GM12878 (cell line): ENCODE measurements around the gene RRM2. TPM values are rescaled to one million over a fixed set of nuclear protein-coding genes. Genes with fewer than 3 reads are reported as not detected.

Experiments used
- ATAC-seq: fragments of 200-7000 bp; cut with Tn5 transposase; 3 replicates; pipeline ENCODE4 v1.9.1; 2020; ENCODE audit warnings: mild to moderate bottlenecking, moderate library complexity
- BruUV-seq: library from RNA; stranded (reverse); fragments of 400-500 nt; replicated peaks from 2 replicates; lab custom pipeline; 2021; lab: Mats Ljungman, UMichigan
- CTCF ChIA-PET: fragments of 300-600 bp; sonication (Branson Sonifier 250); formaldehyde crosslinking; extraction: SDS; loops from one replicate; lab custom pipeline; 2021; ENCODE audit warnings: inconsistent platforms; lab: Yijun Ruan, JAX
- POLR2A ChIA-PET: fragments of 350-600 bp; formaldehyde crosslinking; extraction: SDS; loops from one replicate; lab custom pipeline; 2021; ENCODE audit warnings: inconsistent platforms; lab: Charles Lee
- RAD21 ChIA-PET: fragments of 300-600 bp; sonication (Branson Sonifier 250); formaldehyde crosslinking; loops from one replicate; lab custom pipeline; 2023; ENCODE audit warnings: antibody characterized with exemption; ENCODE audit not compliant: unreplicated experiment; lab: Charles Lee
- SMC1A ChIA-PET: fragments of 300-600 bp; sonication (Branson Sonifier 250); formaldehyde crosslinking; loops from one replicate; lab custom pipeline; 2023; ENCODE audit not compliant: unreplicated experiment, uncharacterized antibody; lab: Charles Lee
- DNase-seq: peaks from one replicate; pipeline ENCODE4 v3.0.0-alpha.2; 2011; ENCODE audit warnings: low read depth, low spot score
- FAIRE-seq: peaks from 3 replicates; lab custom pipeline; 2011; peaks lifted over from hg19 to GRCh38; lab: Jason Lieb, UNC
- H2AFZ ChIP-seq: 2 replicates; pipeline ENCODE4 v1.6.0; 2011; ENCODE audit warnings: low read depth, low read length, control low read depth; ENCODE audit not compliant: control insufficient read depth
- H3K27ac ChIP-seq: 2 replicates; pipeline ENCODE4 v1.5.1; 2011; ENCODE audit warnings: control low read depth; ENCODE audit not compliant: control insufficient read depth, insufficient read depth
- H3K27me3 ChIP-seq, 2 experiments: replicated peaks in 1 of 2; 2 replicates each; pipeline versions ENCODE4 v1.6.0 to v1.6.1; 2011; ENCODE audit warnings: low read length in 1 of 2; ENCODE audit not compliant: control insufficient read depth in 2 of 2, insufficient read depth in 2 of 2
- H3K36me3 ChIP-seq, 2 experiments: 2 replicates each; pipeline ENCODE4 v1.5.1; 2011; ENCODE audit warnings: low read length in 1 of 2; ENCODE audit not compliant: control insufficient read depth in 2 of 2, insufficient read depth in 2 of 2
- H3K4me1 ChIP-seq: 2 replicates; pipeline ENCODE4 v1.6.1; 2011; ENCODE audit warnings: mild to moderate bottlenecking, low read length, moderate library complexity, mixed read lengths; ENCODE audit not compliant: control insufficient read depth, insufficient read depth
- H3K4me2 ChIP-seq: 2 replicates; pipeline ENCODE4 v1.6.0; 2011; ENCODE audit warnings: control low read depth; ENCODE audit not compliant: control insufficient read depth, insufficient read depth
- H3K4me3 ChIP-seq: fragments of 200-600 bp; sonication (generic); 2 replicates; pipeline ENCODE4 v1.5.1; 2016
- H3K79me2 ChIP-seq: 2 replicates; pipeline ENCODE4 v1.6.0; 2011; ENCODE audit warnings: low read length; ENCODE audit not compliant: control insufficient read depth, insufficient read depth
- H3K9ac ChIP-seq: 2 replicates; pipeline ENCODE4 v1.8.0; 2011; ENCODE audit warnings: low read length, control low read depth, mixed read lengths; ENCODE audit not compliant: control insufficient read depth, insufficient read depth
- H3K9me3 ChIP-seq: replicated peaks from 3 replicates; pipeline ENCODE4 v1.5.1; 2011; ENCODE audit warnings: mild to moderate bottlenecking, low read length; ENCODE audit not compliant: control insufficient read depth, insufficient read depth
- H4K20me1 ChIP-seq: 2 replicates; pipeline ENCODE4 v1.6.0; 2011; ENCODE audit not compliant: control insufficient read depth, insufficient read depth
- KLF5 ChIP-seq: fragments of 450-650 bp; IDR thresholded peaks from 2 replicates; pipeline ENCODE4 v1.6.1; 2014; ENCODE audit warnings: mild to moderate bottlenecking; ENCODE audit not compliant: partially characterized antibody
- PAX8 ChIP-seq: fragments of 450-650 bp; IDR thresholded peaks from 2 replicates; pipeline ENCODE4 v1.6.1; 2017; ENCODE audit warnings: mild to moderate bottlenecking, moderate library complexity
- SIN3A ChIP-seq: IDR thresholded peaks from 2 replicates; pipeline ENCODE4 v1.6.1; 2012; ENCODE audit warnings: low read depth, low read length, improper control_type of control experiment
- WGBS: methylation state at CpG from one replicate; pipeline ENCODE4 v1.1.6; 2016; ENCODE audit warnings: low lambda C conversion rate; ENCODE audit not compliant: insufficient replicate concordance, insufficient coverage; ENCODE audit errors: missing lambda C conversion rate; 5-methylcytosine and 5-hydroxymethylcytosine counted together
- in situ Hi-C: fragments of 300-500 bp; cut with MboI; formaldehyde crosslinking; loops from 9 replicates; pipeline ENCODE4 v1.14.3; 2018; ENCODE audit warnings: mixed read lengths
- intact Hi-C: fragments of 100-400 bp; cut with micrococcal nuclease; formaldehyde crosslinking; loops from one replicate; pipeline ENCODE4 v1.14.2; 2022; ENCODE audit not compliant: unreplicated experiment
- polyA plus RNA-seq, 11 experiments: library from polyadenylated mRNA; depleted of rRNA in 4 of 11; unstranded in 6 of 11; stranded (reverse) in 5 of 11; fragments of >200 nt; fragmentation: Nextera tagmentation in 4 of 11; fragmentation: Illumina TruSeq in 1 of 11; extraction: Ambion mirVana in 4 of 11; extraction: Trizol in 1 of 11; gene quantifications; 1 replicate in 1 of 11; 2 replicates in 10 of 11; pipeline versions ENCODE4 v1.2.1 to v1.2.3, GENCODE V29; 2011 to 2016; ENCODE audit warnings: inconsistent platforms in 2 of 11, missing spikeins in 2 of 11, low read depth in 1 of 11
- total RNA-seq, 4 experiments: library from RNA; depleted of rRNA in 3 of 4; stranded (reverse); fragments of >200 nt in 3 of 4; fragmentation: Illumina TruSeq in 1 of 4; extraction: Trizol in 1 of 4; gene quantifications; 2 replicates each; pipeline versions ENCODE4 v1.2.1 to v1.2.3, GENCODE V29; 2013 to 2021
- TF ChIP-seq, protein P1 (sequence below): fragments of 450-650 bp; IDR thresholded peaks from 2 replicates; pipeline ENCODE4 v1.6.1; 2016; ENCODE audit warnings: mild to moderate bottlenecking, moderate library complexity, borderline replicate concordance
- TF ChIP-seq, protein P2 (sequence below): fragments of 450-650 bp; IDR thresholded peaks from 2 replicates; pipeline ENCODE4 v1.6.1; 2017; ENCODE audit warnings: mild to moderate bottlenecking, moderate library complexity

RRM2 gene
- total and polyA plus RNA-seq, 10 of the 15 experiments (the other 5 are each of a cell fraction or from before 2014, with no cell fraction given), result 54.4 to 771 (median 159) TPM

DNA sequence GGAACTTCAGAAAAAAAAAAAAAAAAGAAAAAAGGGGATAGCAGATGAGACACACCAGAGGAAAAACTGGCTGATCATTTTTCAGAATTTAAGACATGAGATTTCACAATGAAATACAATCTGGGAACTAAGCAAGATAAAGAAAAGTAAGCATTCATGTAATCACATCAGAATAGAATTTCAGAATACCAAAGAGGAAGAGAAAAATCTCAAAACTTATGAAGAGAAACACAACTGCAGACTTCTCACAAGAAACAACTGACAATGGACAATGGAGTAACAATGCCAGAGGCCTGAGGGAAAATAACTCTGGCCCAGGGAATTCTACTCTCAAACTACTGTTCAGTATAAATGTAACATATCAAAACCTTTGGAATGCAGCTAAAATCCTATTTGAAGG, 13.2 kb upstream of the RRM2 start (continued):
- TF ChIP-seq, protein P1, sequence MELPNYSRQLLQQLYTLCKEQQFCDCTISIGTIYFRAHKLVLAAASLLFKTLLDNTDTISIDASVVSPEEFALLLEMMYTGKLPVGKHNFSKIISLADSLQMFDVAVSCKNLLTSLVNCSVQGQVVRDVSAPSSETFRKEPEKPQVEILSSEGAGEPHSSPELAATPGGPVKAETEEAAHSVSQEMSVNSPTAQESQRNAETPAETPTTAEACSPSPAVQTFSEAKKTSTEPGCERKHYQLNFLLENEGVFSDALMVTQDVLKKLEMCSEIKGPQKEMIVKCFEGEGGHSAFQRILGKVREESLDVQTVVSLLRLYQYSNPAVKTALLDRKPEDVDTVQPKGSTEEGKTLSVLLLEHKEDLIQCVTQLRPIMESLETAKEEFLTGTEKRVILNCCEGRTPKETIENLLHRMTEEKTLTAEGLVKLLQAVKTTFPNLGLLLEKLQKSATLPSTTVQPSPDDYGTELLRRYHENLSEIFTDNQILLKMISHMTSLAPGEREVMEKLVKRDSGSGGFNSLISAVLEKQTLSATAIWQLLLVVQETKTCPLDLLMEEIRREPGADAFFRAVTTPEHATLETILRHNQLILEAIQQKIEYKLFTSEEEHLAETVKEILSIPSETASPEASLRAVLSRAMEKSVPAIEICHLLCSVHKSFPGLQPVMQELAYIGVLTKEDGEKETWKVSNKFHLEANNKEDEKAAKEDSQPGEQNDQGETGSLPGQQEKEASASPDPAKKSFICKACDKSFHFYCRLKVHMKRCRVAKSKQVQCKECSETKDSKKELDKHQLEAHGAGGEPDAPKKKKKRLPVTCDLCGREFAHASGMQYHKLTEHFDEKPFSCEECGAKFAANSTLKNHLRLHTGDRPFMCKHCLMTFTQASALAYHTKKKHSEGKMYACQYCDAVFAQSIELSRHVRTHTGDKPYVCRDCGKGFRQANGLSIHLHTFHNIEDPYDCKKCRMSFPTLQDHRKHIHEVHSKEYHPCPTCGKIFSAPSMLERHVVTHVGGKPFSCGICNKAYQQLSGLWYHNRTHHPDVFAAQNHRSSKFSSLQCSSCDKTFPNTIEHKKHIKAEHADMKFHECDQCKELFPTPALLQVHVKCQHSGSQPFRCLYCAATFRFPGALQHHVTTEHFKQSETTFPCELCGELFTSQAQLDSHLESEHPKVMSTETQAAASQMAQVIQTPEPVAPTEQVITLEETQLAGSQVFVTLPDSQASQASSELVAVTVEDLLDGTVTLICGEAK, result no peak

DNA sequence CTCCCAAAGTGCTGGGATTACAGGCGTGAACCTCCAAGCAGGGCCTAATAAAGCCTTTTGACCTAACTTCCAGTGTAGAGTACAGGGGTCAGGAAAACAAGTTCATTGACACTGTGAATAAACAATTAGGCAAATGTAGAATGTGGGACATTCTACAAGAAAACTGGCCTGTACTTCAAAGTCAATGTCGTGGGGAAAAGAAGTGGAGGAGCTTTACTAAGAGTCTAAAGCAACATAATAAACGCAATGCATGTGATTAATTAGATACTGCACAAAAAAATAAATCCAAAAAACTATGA, 3.6 kb upstream of the RRM2 start:
- Histone ChIP-seq H4K20me1 (no peaks in the 10 kb centered on the region), H3K4me3 (no peak overlapping the region), H2AFZ (no peak overlapping the region), H3K4me2 (no peak overlapping the region), H3K27me3 (no peaks in the 10 kb centered on the region), H3K9me3 (no peaks in the 10 kb centered on the region), H3K36me3 (no peaks in the 10 kb centered on the region), H3K4me1 (no peaks in the 10 kb centered on the region; the same call in none of the 2 replicates), H3K79me2 (peaks cover 39% of the 10 kb centered on the region), H3K27ac (no peak overlapping the region), H3K9ac (no peak overlapping the region)
- DNase-seq (no peak), ATAC-seq (no peak), FAIRE-seq (no peak)
- RAD21 ChIA-PET, result interaction anchor here (0.9 to 4.6 kb wide), 7 partner anchors 22 to 291 kb away, joined by 3 to 41 read pairs (median 16); partner anchors contain the start of gene CYS1
- CTCF ChIA-PET, result interaction anchor here (1.3 to 3.4 kb wide), 10 partner anchors 15 to 326 kb away, joined by 3 to 29 read pairs (median 12); no protein-coding TSS in a partner anchor
- in situ Hi-C loops, result no loop called here
- TF ChIP-seq KLF5 (no peak), PAX8 (no peak), SIN3A (no peak)
- TF ChIP-seq, protein P2, sequence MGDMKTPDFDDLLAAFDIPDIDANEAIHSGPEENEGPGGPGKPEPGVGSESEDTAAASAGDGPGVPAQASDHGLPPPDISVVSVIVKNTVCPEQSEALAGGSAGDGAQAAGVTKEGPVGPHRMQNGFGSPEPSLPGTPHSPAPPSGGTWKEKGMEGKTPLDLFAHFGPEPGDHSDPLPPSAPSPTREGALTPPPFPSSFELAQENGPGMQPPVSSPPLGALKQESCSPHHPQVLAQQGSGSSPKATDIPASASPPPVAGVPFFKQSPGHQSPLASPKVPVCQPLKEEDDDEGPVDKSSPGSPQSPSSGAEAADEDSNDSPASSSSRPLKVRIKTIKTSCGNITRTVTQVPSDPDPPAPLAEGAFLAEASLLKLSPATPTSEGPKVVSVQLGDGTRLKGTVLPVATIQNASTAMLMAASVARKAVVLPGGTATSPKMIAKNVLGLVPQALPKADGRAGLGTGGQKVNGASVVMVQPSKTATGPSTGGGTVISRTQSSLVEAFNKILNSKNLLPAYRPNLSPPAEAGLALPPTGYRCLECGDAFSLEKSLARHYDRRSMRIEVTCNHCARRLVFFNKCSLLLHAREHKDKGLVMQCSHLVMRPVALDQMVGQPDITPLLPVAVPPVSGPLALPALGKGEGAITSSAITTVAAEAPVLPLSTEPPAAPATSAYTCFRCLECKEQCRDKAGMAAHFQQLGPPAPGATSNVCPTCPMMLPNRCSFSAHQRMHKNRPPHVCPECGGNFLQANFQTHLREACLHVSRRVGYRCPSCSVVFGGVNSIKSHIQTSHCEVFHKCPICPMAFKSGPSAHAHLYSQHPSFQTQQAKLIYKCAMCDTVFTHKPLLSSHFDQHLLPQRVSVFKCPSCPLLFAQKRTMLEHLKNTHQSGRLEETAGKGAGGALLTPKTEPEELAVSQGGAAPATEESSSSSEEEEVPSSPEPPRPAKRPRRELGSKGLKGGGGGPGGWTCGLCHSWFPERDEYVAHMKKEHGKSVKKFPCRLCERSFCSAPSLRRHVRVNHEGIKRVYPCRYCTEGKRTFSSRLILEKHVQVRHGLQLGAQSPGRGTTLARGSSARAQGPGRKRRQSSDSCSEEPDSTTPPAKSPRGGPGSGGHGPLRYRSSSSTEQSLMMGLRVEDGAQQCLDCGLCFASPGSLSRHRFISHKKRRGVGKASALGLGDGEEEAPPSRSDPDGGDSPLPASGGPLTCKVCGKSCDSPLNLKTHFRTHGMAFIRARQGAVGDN, result no peak
- SMC1A ChIA-PET, result interaction anchor here (0.7 to 3.8 kb wide), 15 partner anchors 10 to 327 kb away, joined by 3 to 25 read pairs (median 6); no protein-coding TSS in a partner anchor
- POLR2A ChIA-PET, result interaction anchor here (0.6 to 2.1 kb wide), 7 partner anchors 28 to 327 kb away, joined by 3 to 15 read pairs (median 5); partner anchors contain the start of gene CYS1
- intact Hi-C loops, result no loop called here
- 96% methylated on average over 3 of the region's 3 CpGs for WGBS
- no TSS peak for BruUV-seq
